Measurements from ENCODE around the gene RNASEH1.

The RNASEH1 gene

GRCh38 chr2:3603536-3604206, 45.5 kb upstream of the RNASEH1 start:
- DNase-seq (ENCODE audit: low read depth), result no peak
- TF ChIP-seq CTCF (conservative IDR thresholded peaks at IDR 0.05; ENCODE audit: control insufficient read depth, insufficient read depth, low read depth, low read length), result no peak

GRCh38 chr2:3602553-3603339, 44.6 kb upstream of the RNASEH1 start:
- no peak overlapping the region for H3K4me3 ChIP-seq (ENCODE audit: control insufficient read depth, low read depth, low read length)
- DNase-seq (ENCODE audit: low read depth), result no peak
- TF ChIP-seq CTCF (conservative IDR thresholded peaks at IDR 0.05; ENCODE audit: control insufficient read depth, insufficient read depth, low read depth, low read length), result no peak

More at GRCh38 chr2:3603536-3604206, 45.5 kb upstream of the RNASEH1 start:
- H3K4me3 ChIP-seq (ENCODE audit: control insufficient read depth, low read depth, low read length), result no peak overlapping the region

GRCh38 chr2:3601561-3602271, 43.6 kb upstream of the RNASEH1 start:
- DNase-seq (ENCODE audit: low read depth), result no peak
- TF ChIP-seq CTCF (conservative IDR thresholded peaks at IDR 0.05; ENCODE audit: control insufficient read depth, insufficient read depth, low read depth, low read length), result no peak
- no peak overlapping the region for H3K4me3 ChIP-seq (ENCODE audit: control insufficient read depth, low read depth, low read length)

GRCh38 chr2:3600256-3600855, 42.2 kb upstream of the RNASEH1 start:
- TF ChIP-seq CTCF (conservative IDR thresholded peaks at IDR 0.05; ENCODE audit: control insufficient read depth, insufficient read depth, low read depth, low read length), result no peak
- H3K4me3 ChIP-seq (ENCODE audit: control insufficient read depth, low read depth, low read length), result no peak overlapping the region
- DNase-seq (ENCODE audit: low read depth), result no peak

- no peak overlapping the region for H3K4me3 ChIP-seq (ENCODE audit: control insufficient read depth, low read depth, low read length)
- no peak for TF ChIP-seq CTCF (conservative IDR thresholded peaks at IDR 0.05; ENCODE audit: control insufficient read depth, insufficient read depth, low read depth, low read length)
- DNase-seq (ENCODE audit: low read depth), result no peak
Measured at GRCh38 chr2:3598912-3599854, 41.0 kb upstream of the RNASEH1 start.

Measured in fibroblast of mammary gland (primary cell).